Measurements from ENCODE around the gene ITM2B.
A peak's percentile ranks its signal among the peaks of the same experiment; 100 is the strongest.

The ITM2B gene

GRCh38 chr13:48233046-48233888 lies at the start of gene ITM2B:
ITM2B (plus strand) TSS chr13:48233206; CDS start chr13:48233361, 155 bp downstream.
- peak; percentile 86 for DNase-seq (ENCODE audit: low read depth)
- peak within 1 kb of the TSS; percentile 95 for H3K4me3 ChIP-seq (ENCODE audit: low read depth, low read length)
- TF ChIP-seq POLR2A (IDR thresholded peaks at IDR 0.05; ENCODE audit: extremely low read depth, insufficient read length) (peak; percentile 85), CTCF (IDR thresholded peaks at IDR 0.05; ENCODE audit: low read depth, low read length) (peak; percentile 31), MYC (IDR thresholded peaks at IDR 0.05; ENCODE audit: low read depth, low read length) (peak; percentile 56; the same call in 1 of the 2 replicates)
- TF ChIP-seq, protein P1, sequence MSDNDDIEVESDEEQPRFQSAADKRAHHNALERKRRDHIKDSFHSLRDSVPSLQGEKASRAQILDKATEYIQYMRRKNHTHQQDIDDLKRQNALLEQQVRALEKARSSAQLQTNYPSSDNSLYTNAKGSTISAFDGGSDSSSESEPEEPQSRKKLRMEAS (IDR thresholded peaks at IDR 0.05; ENCODE audit: low read depth, low read length): peak; percentile 60

GRCh38 chr13:48184260-48184659 lies 48.7 kb upstream of the ITM2B start:
- no peak overlapping the region for H3K4me3 ChIP-seq (ENCODE audit: low read depth, low read length)
- TF ChIP-seq, protein P1 (IDR thresholded peaks at IDR 0.05; ENCODE audit: low read depth, low read length): no peak
- TF ChIP-seq POLR2A (IDR thresholded peaks at IDR 0.05; ENCODE audit: extremely low read depth, insufficient read length) (no peak), MYC (IDR thresholded peaks at IDR 0.05; ENCODE audit: low read depth, low read length) (no peak), CTCF (IDR thresholded peaks at IDR 0.05; ENCODE audit: low read depth, low read length) (no peak)
- DNase-seq (ENCODE audit: low read depth): no peak

GRCh38 chr13:48185018-48185417 lies 48.0 kb upstream of the ITM2B start:
- peak; percentile 27 for DNase-seq (ENCODE audit: low read depth)
- no peak overlapping the region for H3K4me3 ChIP-seq (ENCODE audit: low read depth, low read length)
- TF ChIP-seq, protein P1 (IDR thresholded peaks at IDR 0.05; ENCODE audit: low read depth, low read length): no peak
- TF ChIP-seq MYC (IDR thresholded peaks at IDR 0.05; ENCODE audit: low read depth, low read length) (no peak), CTCF (IDR thresholded peaks at IDR 0.05; ENCODE audit: low read depth, low read length) (no peak), POLR2A (IDR thresholded peaks at IDR 0.05; ENCODE audit: extremely low read depth, insufficient read length) (no peak)

DNA sequence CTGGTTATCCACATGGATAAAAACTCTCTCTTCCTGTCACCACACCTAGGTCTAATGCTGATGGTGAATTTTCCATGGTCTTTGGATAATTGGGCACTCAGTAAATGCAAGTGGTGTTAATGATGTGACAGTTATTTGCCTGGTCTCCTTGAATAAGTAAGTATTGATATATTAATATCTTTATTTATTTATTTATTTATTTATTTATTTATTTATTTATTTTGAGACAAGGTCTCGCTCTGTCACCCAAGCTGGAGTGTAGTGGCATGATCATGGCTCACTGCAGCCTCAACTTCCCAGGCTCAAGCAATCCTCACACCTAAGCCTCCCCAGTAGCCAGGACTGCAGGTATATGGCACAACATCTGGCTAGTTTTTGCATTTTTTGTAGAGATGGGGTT lies 46.3 kb upstream of the ITM2B start:
- H3K4me3 ChIP-seq (ENCODE audit: low read depth, low read length): no peak overlapping the region
- no peak for TF ChIP-seq MYC (IDR thresholded peaks at IDR 0.05; ENCODE audit: low read depth, low read length)
- TF ChIP-seq, protein P1 (IDR thresholded peaks at IDR 0.05; ENCODE audit: low read depth, low read length): no peak
- no peak for TF ChIP-seq CTCF (IDR thresholded peaks at IDR 0.05; ENCODE audit: low read depth, low read length)
- TF ChIP-seq POLR2A (IDR thresholded peaks at IDR 0.05; ENCODE audit: extremely low read depth, insufficient read length): no peak
- no peak for DNase-seq (ENCODE audit: low read depth)

GRCh38 chr13:48188131-48188530 lies 44.9 kb upstream of the ITM2B start:
- no peak for TF ChIP-seq POLR2A (IDR thresholded peaks at IDR 0.05; ENCODE audit: extremely low read depth, insufficient read length)
- TF ChIP-seq MYC (IDR thresholded peaks at IDR 0.05; ENCODE audit: low read depth, low read length): no peak
- TF ChIP-seq, protein P1 (IDR thresholded peaks at IDR 0.05; ENCODE audit: low read depth, low read length): no peak
- TF ChIP-seq CTCF (IDR thresholded peaks at IDR 0.05; ENCODE audit: low read depth, low read length): no peak
- no peak for DNase-seq (ENCODE audit: low read depth)
- no peak overlapping the region for H3K4me3 ChIP-seq (ENCODE audit: low read depth, low read length)

Data from NB4 (cell line).